Stimulated activated CD4-positive, alpha-beta T cell treated with anti-CD3 and anti-CD28 coated beads, TNF-alpha, amount 100 ng/mL, for 24 hours (primary cell): ENCODE data around the gene CREB3L2.
"Not testable (repeated sequence)": the region's sequence is repeated elsewhere in the genome, so short reads cannot be mapped to it uniquely, and the experiment has no call there.

ENCODE experiments used
- DNase-seq, 3 experiments: peaks; one replicate each; pipeline ENCODE4 v3.0.0-alpha.2; 2020; ENCODE audit warnings: low read depth in 3 of 3

The CREB3L2 gene

DNA sequence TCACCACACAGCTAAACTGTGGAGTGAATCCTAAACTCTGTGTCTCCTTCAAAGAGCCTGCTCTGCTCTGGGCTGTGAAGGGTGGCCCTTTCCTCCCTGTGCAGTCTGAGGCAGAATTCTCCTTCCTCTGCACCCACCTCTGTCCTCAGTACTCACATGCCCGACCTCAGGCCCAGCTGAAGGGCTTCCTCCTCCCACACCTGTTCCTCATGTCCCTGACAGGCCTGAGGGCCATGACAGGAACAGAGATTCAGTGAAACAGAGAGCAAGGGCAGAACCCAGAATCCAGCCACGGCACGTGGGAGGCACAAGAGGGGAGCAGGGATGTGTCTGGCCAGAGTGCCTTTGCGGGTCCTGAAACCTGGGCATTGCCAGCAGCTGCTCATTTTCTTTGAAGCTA is 13.9 kb downstream of the CREB3L2 start:
- DNase-seq, result no peak

- DNase-seq, result no peak
Observed at GRCh38 chr7:137987563-137987962, 14.3 kb downstream of the CREB3L2 start.

- no peak for DNase-seq
Observed at GRCh38 chr7:137987018-137987349, 14.9 kb downstream of the CREB3L2 start.

- no peak for DNase-seq
Observed at GRCh38 chr7:137986252-137987017, 15.5 kb downstream of the CREB3L2 start.

- no peak for DNase-seq
Observed at GRCh38 chr7:137985897-137986251, 16.0 kb downstream of the CREB3L2 start.

GRCh38 chr7:137985253-137985896 is 16.5 kb downstream of the CREB3L2 start:
- no peak for DNase-seq

- DNase-seq, result no peak
Observed at GRCh38 chr7:137984181-137985041, 17.5 kb downstream of the CREB3L2 start.

GRCh38 chr7:137983323-137984008 is 18.4 kb downstream of the CREB3L2 start:
- DNase-seq, result no peak

- DNase-seq, result not testable (repeated sequence)
Observed at GRCh38 chr7:137982394-137982793, 19.5 kb downstream of the CREB3L2 start.

GRCh38 chr7:137981668-137982067 is 20.2 kb downstream of the CREB3L2 start:
- DNase-seq, result no peak

DNA sequence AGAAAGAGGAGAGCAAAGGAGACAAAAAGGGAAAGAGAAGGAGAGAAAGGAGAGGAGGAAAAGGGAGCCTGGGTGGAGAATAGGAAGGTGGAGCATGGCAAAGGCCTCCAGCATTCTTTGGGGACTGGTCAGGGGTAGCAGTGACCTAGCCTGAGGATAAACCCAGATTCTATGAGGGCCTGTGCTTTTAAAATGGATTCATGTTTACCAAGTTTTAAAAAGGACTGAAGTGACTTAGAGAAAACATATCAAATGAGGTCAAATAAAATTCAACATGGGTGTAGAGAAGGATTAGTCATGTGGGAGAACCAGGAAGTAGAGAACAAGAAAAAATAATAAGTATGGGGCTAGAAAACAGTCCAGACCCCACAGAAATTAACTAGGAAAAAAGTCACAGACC is 20.7 kb downstream of the CREB3L2 start:
- DNase-seq, result no peak

DNA sequence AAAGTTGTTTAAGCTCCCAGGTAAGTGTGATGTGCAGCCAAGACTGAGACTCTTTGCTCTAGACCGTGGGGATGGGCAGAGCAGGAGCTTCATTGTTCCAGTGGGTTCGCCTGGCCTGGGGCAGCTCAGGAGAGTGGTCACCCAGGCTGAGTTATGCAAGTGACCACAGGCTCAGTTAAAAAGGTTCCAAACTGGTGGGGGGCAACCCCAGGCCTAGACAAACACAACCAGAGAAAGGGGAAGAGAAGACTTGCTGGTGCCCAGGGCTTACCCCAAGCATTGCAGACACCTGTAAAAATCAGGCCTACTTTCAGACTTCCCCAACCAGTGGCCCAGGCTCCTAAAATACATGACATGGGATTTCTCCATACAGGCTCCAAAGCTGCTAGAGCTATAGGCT is 21.6 kb downstream of the CREB3L2 start:
- DNase-seq, result no peak

GRCh38 chr7:137978464-137979237 is 23.2 kb downstream of the CREB3L2 start:
- no peak for DNase-seq

DNA sequence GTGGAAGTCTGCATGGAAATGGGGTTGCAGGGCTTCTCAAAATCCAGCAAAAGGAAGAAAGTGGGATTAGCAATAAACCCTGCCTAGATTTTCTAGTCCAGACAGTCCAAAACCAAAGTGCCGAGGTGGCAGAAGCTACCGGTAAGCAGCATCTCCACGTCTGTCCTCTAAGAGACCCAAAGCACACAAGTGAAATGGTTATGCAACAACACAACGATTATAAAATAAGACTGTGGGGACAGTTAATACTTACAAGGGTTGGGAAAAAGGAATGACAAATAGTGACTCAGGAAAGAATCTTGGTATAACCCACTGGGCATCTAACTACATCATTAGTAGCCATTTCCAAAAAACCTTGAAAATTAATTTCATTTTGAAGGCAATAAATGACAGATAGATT is 24.7 kb downstream of the CREB3L2 start:
- no peak for DNase-seq

DNA sequence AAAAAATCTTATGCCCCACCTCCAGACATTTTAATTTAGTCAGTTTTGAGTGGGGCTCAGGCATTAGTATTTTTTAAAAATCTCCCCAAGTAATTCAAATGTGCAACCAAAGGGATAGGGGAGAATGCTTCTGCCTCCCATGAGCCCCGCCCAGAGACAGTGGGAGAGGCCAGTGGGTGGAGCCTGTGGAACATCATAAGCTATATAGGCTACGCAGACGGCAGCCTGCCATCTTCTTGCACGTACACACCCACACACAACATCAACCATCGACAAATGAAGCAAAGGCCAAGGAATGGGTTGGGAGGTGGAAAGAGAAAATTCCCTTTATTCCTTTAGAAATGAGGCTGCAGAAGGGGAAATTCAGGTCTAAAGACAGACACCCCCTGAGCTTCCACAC is 25.2 kb downstream of the CREB3L2 start:
- no peak for DNase-seq

DNA sequence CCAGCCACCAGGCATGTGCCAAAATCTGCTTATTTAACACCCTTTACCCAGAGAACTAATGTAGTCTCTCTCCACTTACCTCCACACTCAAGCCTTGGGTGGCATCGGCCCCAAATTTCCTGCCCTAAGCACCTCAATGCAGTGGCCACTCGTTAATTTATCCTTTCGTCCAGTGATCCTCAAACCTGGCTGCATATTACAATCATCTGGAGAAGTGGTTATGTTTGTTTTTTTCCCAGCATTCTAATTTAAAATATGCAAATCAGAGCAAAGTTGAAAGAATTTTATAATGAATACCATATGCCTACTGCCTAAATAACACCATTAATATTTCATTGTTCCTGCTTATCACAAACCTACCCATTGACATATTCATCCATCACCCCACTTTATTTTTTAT is 25.7 kb downstream of the CREB3L2 start:
- DNase-seq, result no peak

- no peak for DNase-seq
Observed at GRCh38 chr7:137975768-137976167, 26.1 kb downstream of the CREB3L2 start.

GRCh38 chr7:137975221-137975620 is 26.7 kb downstream of the CREB3L2 start:
- no peak for DNase-seq

DNA sequence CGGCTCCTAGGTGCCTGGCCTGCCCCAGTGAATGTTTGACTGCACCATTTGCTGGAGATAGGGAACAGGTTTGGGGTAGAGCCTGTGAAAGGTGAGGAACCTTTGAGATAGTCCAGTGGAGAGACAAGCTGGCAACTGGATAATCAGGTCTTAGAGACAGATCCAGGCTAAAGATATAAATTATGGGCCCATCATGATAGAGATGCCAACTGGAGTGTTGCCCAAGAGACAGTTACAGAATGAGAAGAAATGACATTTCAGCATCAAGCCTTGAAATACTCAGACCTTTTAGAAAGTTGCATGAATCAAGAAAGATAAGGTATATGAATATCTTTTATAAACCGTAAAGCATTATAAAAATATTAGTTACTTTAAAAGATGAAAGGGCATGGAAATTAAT is 27.1 kb downstream of the CREB3L2 start:
- no peak for DNase-seq

DNA sequence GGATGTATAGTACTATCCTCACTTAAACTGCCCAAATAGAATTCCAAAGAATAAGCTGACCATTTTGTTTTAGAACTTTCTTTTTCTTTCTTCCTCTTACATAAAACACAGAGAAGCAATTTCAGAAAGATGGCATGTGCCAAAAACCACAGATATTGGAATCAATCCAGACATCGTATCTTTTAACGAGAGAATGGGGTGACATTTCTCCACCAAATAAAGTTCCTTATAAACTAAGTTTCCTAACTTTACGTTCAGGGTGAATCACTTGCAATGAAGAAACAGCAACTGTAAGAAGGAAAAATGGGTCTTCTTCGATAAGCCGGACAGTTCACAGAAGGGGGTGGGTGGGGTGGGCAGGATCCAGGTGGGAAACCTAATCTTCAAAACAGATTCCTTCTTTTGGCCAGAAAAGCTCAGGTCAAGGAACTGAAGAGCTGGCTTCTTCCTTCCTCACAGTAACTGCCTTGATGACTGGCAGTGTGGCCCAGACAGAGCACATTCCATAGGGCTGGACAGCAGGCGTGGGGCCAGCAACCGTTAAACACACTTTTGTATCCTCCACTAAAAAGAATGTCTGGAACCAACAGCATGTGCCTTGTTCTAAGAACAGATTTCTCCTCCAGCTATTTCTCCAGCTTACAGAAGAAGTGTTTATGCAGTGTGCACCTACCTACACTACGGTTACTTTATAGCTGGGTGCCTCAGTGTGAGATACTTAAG is 31.5 kb downstream of the CREB3L2 start:
- no peak for DNase-seq

GRCh38 chr7:137969828-137970227 is 32.1 kb downstream of the CREB3L2 start:
- DNase-seq, result no peak
